MM.1S (cell line): ENCODE results near the gene CFAP251.

Experiments used
- EZH2 ChIP-seq: fragments of 300-600 bp; sonication (generic); optimal IDR thresholded peaks from 2 replicates; pipeline ENCODE3; 2017; ENCODE audit warnings: low read depth, mild to moderate bottlenecking, antibody characterized with exemption, low read length, mixed read lengths
- EZH2phosphoT487 ChIP-seq: fragments of 300-600 bp; sonication (generic); IDR thresholded peaks from 2 replicates; pipeline ENCODE4 v1.6.1; 2018; ENCODE audit warnings: antibody characterized with exemption, low read length
- TF ChIP-seq, protein P1 (sequence below): fragments of 300-600 bp; sonication (generic); IDR thresholded peaks from 2 replicates; pipeline ENCODE4 v1.5.1; 2016; ENCODE audit warnings: antibody characterized with exemption, low read length, mixed read lengths

GRCh38 chr12:122013791-122014590, 95.6 kb downstream of the CFAP251 start:
- TF ChIP-seq, protein P1, sequence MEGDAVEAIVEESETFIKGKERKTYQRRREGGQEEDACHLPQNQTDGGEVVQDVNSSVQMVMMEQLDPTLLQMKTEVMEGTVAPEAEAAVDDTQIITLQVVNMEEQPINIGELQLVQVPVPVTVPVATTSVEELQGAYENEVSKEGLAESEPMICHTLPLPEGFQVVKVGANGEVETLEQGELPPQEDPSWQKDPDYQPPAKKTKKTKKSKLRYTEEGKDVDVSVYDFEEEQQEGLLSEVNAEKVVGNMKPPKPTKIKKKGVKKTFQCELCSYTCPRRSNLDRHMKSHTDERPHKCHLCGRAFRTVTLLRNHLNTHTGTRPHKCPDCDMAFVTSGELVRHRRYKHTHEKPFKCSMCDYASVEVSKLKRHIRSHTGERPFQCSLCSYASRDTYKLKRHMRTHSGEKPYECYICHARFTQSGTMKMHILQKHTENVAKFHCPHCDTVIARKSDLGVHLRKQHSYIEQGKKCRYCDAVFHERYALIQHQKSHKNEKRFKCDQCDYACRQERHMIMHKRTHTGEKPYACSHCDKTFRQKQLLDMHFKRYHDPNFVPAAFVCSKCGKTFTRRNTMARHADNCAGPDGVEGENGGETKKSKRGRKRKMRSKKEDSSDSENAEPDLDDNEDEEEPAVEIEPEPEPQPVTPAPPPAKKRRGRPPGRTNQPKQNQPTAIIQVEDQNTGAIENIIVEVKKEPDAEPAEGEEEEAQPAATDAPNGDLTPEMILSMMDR: no peak
- no peak for TF ChIP-seq EZH2
- TF ChIP-seq EZH2phosphoT487: no peak
